Dedifferentiated amniotic fluid mesenchymal stem cell (primary cell): Measurements from ENCODE around the gene PNRC1.
"Not testable (repeated sequence)": the region's sequence is repeated elsewhere in the genome, so short reads cannot be mapped to it uniquely, and the experiment has no call there.

Source experiments
- DNase-seq: peaks from one replicate; pipeline ENCODE4 v3.0.0-alpha.2; 2016; ENCODE audit errors: extremely low spot score

The PNRC1 gene

DNA sequence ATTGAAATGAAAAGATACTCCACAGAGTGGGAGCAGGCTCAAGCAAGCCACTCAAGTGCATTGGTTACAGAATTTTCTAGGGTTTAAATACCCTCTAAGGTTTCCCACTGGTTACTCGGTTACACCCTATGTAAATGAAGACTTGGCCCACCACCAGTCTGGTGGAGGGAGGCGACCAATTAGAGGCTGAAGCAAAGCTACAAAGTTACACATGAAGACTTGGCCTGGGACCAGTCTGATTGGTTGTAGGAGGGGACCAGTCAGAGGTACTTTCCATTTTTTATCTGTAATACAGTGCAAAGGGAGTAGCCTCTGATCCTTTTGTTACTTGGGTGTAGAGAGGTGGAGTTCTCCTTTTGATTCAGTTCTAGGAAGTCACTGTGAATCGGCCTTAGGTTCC is 29.7 kb downstream of the PNRC1 start:
- DNase-seq: no peak

DNA sequence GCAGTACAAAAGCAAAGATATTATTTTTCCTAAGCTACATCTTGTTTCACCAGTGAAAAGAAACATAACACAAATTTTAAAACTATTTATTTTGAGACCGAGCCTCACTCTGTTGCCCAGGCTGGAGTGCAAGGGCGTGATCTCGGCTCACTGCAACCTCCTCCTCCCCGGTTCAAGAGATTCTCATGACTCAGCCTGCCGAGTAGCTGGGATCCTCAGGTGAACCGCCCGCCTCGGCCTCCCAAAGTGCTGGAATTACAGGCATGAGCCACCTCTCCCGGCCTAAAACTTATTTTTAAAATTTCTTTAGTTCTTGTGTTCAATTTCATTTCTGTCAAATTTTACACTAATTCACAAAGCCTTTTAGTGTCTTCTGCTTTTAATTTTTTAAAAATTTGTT is 31.4 kb downstream of the PNRC1 start:
- DNase-seq: no peak

DNA sequence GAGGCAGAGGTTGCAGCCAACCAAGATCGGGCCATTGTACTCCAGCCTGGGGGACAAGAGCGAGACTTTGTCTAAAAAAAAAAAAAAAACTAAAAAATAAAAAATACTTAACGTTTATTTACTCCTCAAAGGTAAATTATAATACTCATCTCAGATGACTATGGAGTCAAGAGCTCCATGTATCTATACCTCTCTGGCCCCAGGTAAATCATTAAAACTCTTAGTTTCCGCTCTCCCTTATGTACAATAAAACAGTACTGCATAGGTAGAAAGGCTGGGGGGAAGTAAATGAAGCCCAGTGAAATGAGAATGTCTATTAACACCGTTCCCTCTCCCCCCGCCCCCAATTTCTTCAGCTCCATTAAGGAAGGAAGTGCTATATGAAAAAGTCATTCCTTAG is 36.2 kb downstream of the PNRC1 start:
- DNase-seq: no peak

DNA sequence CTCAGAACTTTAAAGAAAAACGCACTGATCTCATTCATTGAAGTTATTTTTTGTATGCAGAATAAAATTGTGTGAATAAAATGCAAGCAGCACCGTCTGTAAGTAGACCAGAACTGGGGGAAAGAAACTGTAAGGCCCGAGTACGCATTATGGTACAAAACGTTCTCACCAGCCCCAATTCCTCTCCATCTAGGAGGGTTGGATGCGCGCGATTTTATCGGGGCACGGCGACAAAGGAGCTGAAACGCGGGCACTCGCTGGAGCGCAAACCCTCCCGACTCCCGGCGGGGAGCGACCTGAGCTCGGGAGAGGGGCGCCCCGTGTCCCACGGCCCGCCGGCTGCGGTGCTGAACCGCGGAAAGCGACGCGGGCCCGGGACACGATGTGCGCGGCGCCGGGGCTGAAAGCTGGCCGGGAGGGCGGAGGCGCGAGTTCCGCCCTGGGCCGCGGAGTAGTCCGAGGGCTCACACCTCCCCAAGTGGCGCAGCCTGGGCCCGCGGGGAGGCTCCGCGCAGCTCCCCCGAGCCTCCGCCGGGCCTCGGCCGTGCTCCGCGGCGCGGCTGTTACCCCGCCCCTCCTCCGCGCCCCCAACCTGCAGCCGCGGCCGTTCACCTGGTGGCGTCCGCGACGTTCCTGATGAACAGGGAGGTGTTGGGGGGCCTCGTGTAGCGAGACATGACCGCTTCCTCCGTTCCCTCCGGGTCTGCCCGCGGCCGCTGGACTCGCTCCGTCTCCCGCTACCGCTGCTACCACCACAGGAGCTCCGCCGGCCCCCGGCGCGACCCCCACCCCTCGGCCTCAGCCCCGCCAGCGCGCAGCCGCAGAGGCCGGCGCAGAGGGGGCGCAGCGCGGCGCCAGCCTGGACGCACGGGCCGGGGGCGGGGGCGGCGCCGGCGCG is 36.9 kb downstream of the PNRC1 start, which contains the start of gene SRSF12:
SRSF12 (minus strand) TSS at position 861 of the 898 bp plus-strand sequence; CDS start at position 677, 184 bp downstream.
- no peak for DNase-seq

DNA sequence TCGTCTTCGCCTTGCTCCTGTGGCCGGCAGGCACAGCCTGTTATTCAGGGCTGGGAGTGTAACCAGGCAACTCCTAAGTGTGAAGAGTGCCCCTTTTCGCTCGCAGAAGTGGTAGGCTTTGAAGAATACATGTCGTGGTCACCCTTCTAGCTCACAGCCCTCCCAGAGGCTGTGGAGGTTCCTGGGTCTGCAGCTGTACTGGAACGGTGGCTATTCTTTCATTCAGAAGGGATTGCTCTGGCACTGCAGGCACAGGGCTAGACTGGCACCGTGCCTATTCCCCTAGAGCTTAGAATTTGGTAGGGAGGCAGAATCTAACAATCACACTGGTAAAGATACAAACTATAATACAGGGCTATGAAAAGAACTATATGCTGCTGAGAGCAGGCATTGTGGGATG is 38.4 kb downstream of the PNRC1 start:
- DNase-seq: no peak

DNA sequence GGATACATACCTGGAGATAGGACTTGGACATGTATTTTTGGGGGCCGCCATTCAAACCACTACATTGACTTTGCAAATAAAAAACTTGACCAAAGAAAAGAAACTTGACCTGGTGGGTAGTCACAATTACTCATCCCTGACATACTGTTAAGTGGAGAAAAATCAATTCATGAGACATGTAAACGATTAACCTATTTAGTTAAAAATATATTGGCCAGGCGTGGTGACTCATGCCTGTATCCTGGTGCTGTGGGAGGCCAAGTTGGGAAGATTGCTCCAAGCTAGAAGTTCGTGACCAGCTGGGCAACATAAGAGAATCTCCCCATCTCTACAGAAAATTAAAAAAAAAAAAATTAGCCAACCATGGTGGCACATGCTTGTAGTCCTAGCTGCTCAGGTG is 39.8 kb downstream of the PNRC1 start:
- DNase-seq: no peak

DNA sequence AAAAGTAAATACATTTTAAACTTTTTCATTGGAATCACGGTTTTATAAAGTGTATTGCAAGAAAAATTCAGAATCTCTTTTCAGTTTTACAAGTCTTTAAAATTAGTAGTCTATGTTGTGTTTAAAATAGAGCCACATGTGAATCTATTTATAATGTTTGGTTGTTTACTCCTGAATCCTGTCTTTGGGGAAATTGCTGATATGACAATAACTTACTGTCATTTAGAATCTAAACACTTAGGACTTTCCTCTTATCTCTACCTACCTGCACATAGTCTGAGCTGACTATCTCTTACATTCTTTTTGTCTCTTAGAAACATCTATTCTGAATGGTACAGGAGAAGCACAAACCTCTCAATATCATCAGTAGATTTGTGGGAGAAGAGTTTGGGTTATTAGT is 41.4 kb downstream of the PNRC1 start:
- no peak for DNase-seq

DNA sequence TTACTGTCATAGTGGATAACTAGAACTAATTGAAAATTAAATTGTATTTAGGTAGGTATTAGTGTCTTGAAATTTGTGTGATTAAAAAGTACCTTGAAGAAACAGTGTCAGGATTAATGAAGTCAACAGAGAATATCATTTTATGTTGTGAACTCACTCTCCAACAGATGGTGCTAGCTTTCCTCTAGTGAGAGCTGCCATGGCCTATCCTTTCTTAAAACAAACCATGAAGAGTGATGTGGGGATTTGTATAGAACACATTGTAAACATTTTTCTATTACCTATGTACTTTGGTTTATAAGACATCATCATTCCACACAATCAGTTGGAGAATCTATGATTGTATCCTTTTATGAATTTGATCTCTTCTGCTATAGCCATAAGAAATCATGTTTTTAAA is 42.1 kb downstream of the PNRC1 start:
- DNase-seq: peak; percentile 60

DNA sequence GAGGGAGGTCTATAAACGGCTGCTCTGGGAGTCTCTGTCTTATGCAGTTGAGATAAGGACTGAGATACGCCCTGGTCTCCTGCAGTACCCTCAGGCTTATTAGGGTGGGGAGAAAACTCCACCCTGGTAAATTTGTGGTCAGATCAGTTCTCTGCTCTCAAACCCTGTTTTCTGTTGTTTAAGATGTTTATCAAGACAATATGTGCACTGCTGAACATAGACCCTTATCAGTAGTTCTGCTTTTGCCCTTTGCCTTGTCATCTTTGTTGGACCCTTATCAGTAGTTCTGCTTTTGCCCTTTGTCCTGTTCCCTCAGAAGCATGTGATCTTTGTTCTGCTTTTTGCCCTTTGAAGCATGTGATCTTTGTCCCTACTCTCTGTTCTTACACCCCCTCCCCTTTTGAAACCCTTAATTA is 47.7 kb downstream of the PNRC1 start:
- DNase-seq: not testable (repeated sequence)

DNA sequence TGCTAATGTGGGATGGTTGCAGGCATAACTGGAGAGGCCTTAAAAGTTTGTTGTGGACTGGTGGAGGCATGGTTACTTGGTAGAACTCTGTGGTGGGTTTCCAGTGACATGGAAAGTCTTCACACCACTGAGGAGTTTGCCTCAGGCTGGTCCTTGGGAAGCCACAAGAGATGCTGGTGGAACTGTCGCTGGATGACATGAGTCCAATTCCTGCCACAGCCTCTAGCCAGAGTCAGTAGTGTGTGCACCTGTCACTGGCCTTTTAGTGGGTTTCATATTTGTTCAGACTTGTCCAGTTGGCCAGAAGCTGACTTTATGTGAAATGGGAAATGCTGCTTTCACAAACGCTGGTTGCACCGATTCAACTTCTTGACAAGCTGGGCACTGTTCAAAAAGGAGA is 51.0 kb downstream of the PNRC1 start:
- DNase-seq: no peak

DNA sequence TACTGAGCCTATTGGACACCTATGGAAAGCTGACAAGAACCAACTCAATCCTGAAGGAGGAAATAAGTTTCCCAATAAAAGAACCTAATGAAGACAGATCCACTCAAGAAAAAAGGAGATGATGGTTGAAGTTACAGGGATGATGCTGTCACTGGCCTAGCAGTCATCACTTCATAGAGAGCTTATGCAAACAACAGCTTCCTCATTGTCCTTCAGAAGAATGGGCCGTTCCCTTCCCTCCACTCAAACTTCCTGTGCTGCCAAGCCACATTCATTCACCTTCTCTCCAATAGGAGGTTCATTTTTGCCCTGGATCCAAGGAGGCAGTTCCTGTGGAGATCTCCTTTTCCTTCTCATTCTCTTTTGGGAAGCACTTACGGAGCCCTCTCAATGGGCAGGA is 51.5 kb downstream of the PNRC1 start:
- no peak for DNase-seq

DNA sequence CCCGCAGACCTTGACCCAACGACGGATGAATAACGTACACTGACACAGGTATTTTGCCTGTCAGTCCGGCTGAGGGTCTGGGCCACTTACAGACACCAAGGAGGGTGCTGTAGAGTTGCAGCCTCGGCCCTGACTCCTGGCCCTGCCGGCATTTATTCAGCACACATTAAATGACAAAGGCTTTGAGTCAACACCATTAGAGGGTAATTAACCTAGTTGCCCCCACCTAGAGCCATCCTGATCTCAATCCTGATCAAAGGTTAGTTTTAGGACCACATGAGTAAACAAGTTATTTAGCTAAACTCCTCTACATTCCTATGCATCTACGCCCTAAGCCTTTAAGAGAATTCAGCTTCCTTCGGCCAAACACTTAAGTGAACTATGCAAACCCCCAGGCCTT is 53.4 kb downstream of the PNRC1 start:
- DNase-seq: no peak

DNA sequence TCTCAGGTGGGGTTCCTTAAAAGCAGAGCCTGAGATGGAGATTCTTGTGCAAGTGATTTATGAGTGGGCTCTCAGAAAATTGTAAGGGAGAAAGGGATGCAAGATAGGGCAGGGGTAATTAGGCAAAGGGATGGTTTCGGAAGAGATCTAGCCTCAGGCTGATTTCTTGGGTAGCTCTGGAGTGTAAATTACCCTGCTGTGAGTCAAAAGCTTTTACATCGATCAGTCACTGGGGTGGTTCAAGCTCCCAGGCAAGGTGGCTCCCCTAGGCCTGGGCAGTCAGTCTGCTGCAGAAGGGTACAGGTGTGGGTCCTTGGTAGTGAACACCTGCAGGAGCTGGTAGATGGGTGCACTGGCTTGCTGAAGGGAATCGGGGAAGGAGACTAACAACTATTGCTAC is 54.2 kb downstream of the PNRC1 start:
- no peak for DNase-seq
